ENCODE data around the gene CDKAL1.
"Not testable (repeated sequence)": the region's sequence is repeated elsewhere in the genome, so short reads cannot be mapped to it uniquely, and the experiment has no call there.

Gene CDKAL1

GRCh38 chr6:21049572-21049971 lies 515.3 kb downstream of the CDKAL1 start:
- no peak overlapping the region for H3K4me3 ChIP-seq (replicated peaks; ENCODE audit: low read depth, low read length)
- TF ChIP-seq CTCF (IDR thresholded peaks at IDR 0.05; ENCODE audit: low read length, missing control alignments), result no peak
- peak; percentile 35 for DNase-seq (ENCODE audit: low read depth)

DNA sequence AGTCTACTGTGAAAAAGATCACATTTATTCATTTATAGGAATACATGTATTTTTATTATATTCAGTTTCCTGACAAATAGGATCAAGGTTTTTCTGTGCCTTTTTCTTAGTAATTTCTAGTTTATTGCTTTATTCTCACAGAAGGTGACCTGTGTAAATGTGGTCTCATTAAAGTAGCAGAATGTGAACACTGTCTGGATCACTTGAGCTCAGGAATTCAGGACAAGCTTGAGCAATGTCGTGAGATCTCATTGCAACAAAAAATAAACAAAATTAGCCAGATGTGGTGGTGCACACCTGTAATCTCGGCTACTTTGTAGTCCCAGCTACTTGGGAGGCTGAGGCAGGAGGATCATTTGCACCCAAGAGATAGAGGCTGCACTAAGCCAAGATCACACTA lies 516.7 kb downstream of the CDKAL1 start:
- TF ChIP-seq CTCF (IDR thresholded peaks at IDR 0.05; ENCODE audit: low read length, missing control alignments), result no peak
- no peak overlapping the region for H3K4me3 ChIP-seq (replicated peaks; ENCODE audit: low read depth, low read length)
- DNase-seq (ENCODE audit: low read depth), result no peak

GRCh38 chr6:21051777-21052176 lies 517.5 kb downstream of the CDKAL1 start:
- H3K4me3 ChIP-seq (replicated peaks; ENCODE audit: low read depth, low read length), result no peak overlapping the region
- TF ChIP-seq CTCF (IDR thresholded peaks at IDR 0.05; ENCODE audit: low read length, missing control alignments), result no peak
- DNase-seq (ENCODE audit: low read depth), result no peak

GRCh38 chr6:21053612-21054011 lies 519.4 kb downstream of the CDKAL1 start:
- TF ChIP-seq CTCF (IDR thresholded peaks at IDR 0.05; ENCODE audit: low read length, missing control alignments), result no peak
- peak; percentile 44 for DNase-seq (ENCODE audit: low read depth)
- no peak overlapping the region for H3K4me3 ChIP-seq (replicated peaks; ENCODE audit: low read depth, low read length)

DNA sequence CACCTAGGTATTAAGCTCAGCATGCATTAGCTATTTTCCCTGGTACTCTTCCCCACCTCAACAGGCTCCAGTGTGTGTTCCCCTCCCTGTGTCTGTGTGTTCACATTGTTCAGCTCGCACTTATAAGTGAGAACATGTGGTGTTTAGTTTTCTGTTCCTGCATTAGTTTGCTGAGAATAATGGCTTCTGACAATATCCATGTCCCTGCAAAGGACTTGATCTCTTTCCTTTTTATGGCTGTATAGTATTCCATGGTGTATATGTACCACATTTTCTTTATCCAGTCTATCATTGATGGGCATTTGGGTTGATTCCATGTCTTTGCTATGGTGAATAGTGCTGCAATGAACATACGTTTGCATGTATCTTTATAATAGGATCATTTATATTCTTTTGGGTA lies 521.2 kb downstream of the CDKAL1 start:
- not testable (repeated sequence) for DNase-seq (ENCODE audit: low read depth); H3K4me3 ChIP-seq (replicated peaks; ENCODE audit: low read depth, low read length)

GRCh38 chr6:21061892-21062291 lies 527.6 kb downstream of the CDKAL1 start:
- no peak for DNase-seq (ENCODE audit: low read depth)
- TF ChIP-seq CTCF (IDR thresholded peaks at IDR 0.05; ENCODE audit: low read length, missing control alignments), result no peak
- H3K4me3 ChIP-seq (replicated peaks; ENCODE audit: low read depth, low read length), result no peak overlapping the region

DNA sequence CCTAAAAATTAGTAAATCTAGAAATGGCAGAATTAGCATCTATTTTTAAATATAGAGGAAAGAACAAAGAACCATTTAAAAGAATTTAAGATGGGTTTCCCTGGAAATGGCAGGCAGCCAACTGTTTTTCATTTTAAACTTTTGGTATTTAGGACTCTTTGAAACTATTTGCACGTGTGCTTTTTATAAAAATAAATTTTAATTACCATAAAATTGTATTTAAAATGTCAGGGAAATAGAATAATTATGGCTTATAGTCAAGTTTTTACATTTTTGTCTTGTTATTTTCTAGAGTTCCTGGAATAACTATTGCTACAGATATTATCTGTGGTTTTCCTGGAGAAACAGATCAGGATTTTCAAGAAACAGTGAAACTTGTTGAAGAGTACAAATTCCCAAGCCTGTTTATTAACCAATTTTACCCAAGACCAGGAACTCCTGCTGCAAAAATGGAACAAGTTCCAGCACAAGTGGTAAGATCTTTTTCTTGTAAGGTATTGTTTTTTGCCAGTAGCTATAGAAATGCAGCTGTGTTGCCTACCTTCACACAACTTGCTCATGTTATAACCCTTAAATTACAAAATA lies 530.6 kb downstream of the CDKAL1 start:
- no peak overlapping the region for H3K4me3 ChIP-seq (replicated peaks; ENCODE audit: low read depth, low read length)
- no peak for TF ChIP-seq CTCF (IDR thresholded peaks at IDR 0.05; ENCODE audit: low read length, missing control alignments)
- DNase-seq (ENCODE audit: low read depth), result peak; percentile 66
